SW 1271 (cell line): Measurements from ENCODE around the gene PARP11.

Source experiments
- DNase-seq, 2 experiments: peaks; one replicate each; lab custom pipeline; 2025; lab: John Stamatoyannopoulos, UW

PARP11 gene

GRCh38 chr12:3770891-3771290 is 102.3 kb downstream of the PARP11 start:
- DNase-seq, result no peak

GRCh38 chr12:3768911-3769447 is 104.2 kb downstream of the PARP11 start:
- no peak for DNase-seq

- DNase-seq, result no peak
Observed at GRCh38 chr12:3761116-3761735, 112.0 kb downstream of the PARP11 start.

GRCh38 chr12:3759878-3760277 is 113.3 kb downstream of the PARP11 start:
- no peak for DNase-seq
